ENCODE results near the gene KCNB1. TPM values are rescaled to one million over a fixed set of nuclear protein-coding genes. Genes with fewer than 3 reads are reported as not detected.

The KCNB1 gene
- polyA plus RNA-seq, 1 experiment, result 0.13 TPM

GRCh38 chr20:49393803-49394202 lies 88.7 kb downstream of the KCNB1 start:
- Histone ChIP-seq H3K4me3 (ENCODE audit: low read depth, low read length) (no peak overlapping the region), H3K27me3 (ENCODE audit: control insufficient read depth, insufficient read depth, low read length) (peaks cover 10% of the 10 kb centered on the region), H3K36me3 (ENCODE audit: control insufficient read depth, insufficient read depth, low read length) (no peaks in the 10 kb centered on the region)
- no peak for DNase-seq (ENCODE audit: low read depth)
- TF ChIP-seq, protein P1, sequence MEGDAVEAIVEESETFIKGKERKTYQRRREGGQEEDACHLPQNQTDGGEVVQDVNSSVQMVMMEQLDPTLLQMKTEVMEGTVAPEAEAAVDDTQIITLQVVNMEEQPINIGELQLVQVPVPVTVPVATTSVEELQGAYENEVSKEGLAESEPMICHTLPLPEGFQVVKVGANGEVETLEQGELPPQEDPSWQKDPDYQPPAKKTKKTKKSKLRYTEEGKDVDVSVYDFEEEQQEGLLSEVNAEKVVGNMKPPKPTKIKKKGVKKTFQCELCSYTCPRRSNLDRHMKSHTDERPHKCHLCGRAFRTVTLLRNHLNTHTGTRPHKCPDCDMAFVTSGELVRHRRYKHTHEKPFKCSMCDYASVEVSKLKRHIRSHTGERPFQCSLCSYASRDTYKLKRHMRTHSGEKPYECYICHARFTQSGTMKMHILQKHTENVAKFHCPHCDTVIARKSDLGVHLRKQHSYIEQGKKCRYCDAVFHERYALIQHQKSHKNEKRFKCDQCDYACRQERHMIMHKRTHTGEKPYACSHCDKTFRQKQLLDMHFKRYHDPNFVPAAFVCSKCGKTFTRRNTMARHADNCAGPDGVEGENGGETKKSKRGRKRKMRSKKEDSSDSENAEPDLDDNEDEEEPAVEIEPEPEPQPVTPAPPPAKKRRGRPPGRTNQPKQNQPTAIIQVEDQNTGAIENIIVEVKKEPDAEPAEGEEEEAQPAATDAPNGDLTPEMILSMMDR (IDR thresholded peaks at IDR 0.05; ENCODE audit: insufficient read depth, low read depth, low read length), result no peak
- CTCF ChIA-PET, result interaction anchor here (6.2 kb wide), 1 partner anchor 10 kb away, joined by 41 read pairs; no protein-coding TSS in a partner anchor
- POLR2A ChIA-PET, result no interaction called here

GRCh38 chr20:49392745-49393144 lies 89.7 kb downstream of the KCNB1 start:
- no peaks in the 10 kb centered on the region for H3K36me3 ChIP-seq (ENCODE audit: control insufficient read depth, insufficient read depth, low read length)
- CTCF ChIA-PET, result interaction anchor here (6.2 kb wide), 1 partner anchor 9 kb away, joined by 41 read pairs; no protein-coding TSS in a partner anchor
- no peak for DNase-seq (ENCODE audit: low read depth)
- H3K4me3 ChIP-seq (ENCODE audit: low read depth, low read length), result no peak overlapping the region
- H3K27me3 ChIP-seq (ENCODE audit: control insufficient read depth, insufficient read depth, low read length), result peaks cover 10% of the 10 kb centered on the region
- POLR2A ChIA-PET, result no interaction called here
- TF ChIP-seq, protein P1 (IDR thresholded peaks at IDR 0.05; ENCODE audit: insufficient read depth, low read depth, low read length), result no peak

- CTCF ChIA-PET, result interaction anchor here (6.2 kb wide), 1 partner anchor 8 kb away, joined by 41 read pairs; no protein-coding TSS in a partner anchor
- DNase-seq (ENCODE audit: low read depth), result no peak
- POLR2A ChIA-PET, result no interaction called here
- H3K4me3 ChIP-seq (ENCODE audit: low read depth, low read length), result no peak overlapping the region
- H3K27me3 ChIP-seq (ENCODE audit: control insufficient read depth, insufficient read depth, low read length), result peaks cover 11% of the 10 kb centered on the region
- H3K36me3 ChIP-seq (ENCODE audit: control insufficient read depth, insufficient read depth, low read length), result no peaks in the 10 kb centered on the region
- TF ChIP-seq, protein P1 (IDR thresholded peaks at IDR 0.05; ENCODE audit: insufficient read depth, low read depth, low read length), result no peak
Measured at GRCh38 chr20:49391404-49392245, 90.8 kb downstream of the KCNB1 start.

DNA sequence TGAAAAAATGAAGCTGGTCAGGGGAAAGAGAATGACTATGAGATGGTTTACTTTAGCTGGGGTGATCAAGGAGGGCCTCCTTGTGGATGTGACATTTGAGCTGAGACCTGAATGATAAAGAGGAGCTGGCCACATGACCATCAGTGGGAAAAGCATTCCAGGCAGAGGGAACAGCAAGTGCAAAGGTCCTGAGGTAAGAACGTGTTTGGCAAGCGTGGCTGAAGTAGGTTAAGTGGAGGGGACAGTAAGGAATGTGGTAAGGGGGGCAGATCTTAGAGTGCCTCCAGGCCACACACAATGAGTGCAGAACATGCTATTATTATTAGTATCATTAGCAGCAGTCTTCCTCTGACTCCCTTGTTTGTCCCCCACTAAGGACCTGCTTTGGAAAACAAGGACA lies 92.6 kb downstream of the KCNB1 start:
- CTCF ChIA-PET, result no interaction called here
- POLR2A ChIA-PET, result interaction anchor here (0.5 kb wide), 1 partner anchor 242 kb away, joined by 9 read pairs; no protein-coding TSS in a partner anchor
- TF ChIP-seq, protein P1 (IDR thresholded peaks at IDR 0.05; ENCODE audit: insufficient read depth, low read depth, low read length), result no peak
- H3K27me3 ChIP-seq (ENCODE audit: control insufficient read depth, insufficient read depth, low read length), result peaks cover 11% of the 10 kb centered on the region
- H3K36me3 ChIP-seq (ENCODE audit: control insufficient read depth, insufficient read depth, low read length), result no peaks in the 10 kb centered on the region
- H3K4me3 ChIP-seq (ENCODE audit: low read depth, low read length), result no peak overlapping the region
- DNase-seq (ENCODE audit: low read depth), result no peak

- no peak for DNase-seq (ENCODE audit: low read depth)
- no peak overlapping the region for H3K4me3 ChIP-seq (ENCODE audit: low read depth, low read length)
- H3K27me3 ChIP-seq (ENCODE audit: control insufficient read depth, insufficient read depth, low read length), result peaks cover 11% of the 10 kb centered on the region
- TF ChIP-seq, protein P1 (IDR thresholded peaks at IDR 0.05; ENCODE audit: insufficient read depth, low read depth, low read length), result no peak
- ChIA-PET POLR2A (no interaction called here), CTCF (interaction anchor here (0.6 kb wide), 1 partner anchor 56 kb away, joined by 3 read pairs; no protein-coding TSS in a partner anchor)
- no peaks in the 10 kb centered on the region for H3K36me3 ChIP-seq (ENCODE audit: control insufficient read depth, insufficient read depth, low read length)
Measured at GRCh38 chr20:49388744-49389143, 93.7 kb downstream of the KCNB1 start.

Data from BJ (cell line).